ENCODE results near the gene EXTL2. TPM values are rescaled to one million over a fixed set of nuclear protein-coding genes. Genes with fewer than 3 reads are reported as not detected.

EXTL2 gene
- polyA plus RNA-seq, 2 of the 4 experiments (the other 2 are of a cell fraction), result 9.4 to 22.4 TPM

- Histone ChIP-seq H3K4me3 (no peak overlapping the region), H3K4me1 (no peaks in the 10 kb centered on the region), H3K27ac (no peak overlapping the region), H3K9me3 (no peaks in the 10 kb centered on the region), H3K4me2 (no peak overlapping the region)
- no peak for DNase-seq (ENCODE audit: low read depth in 1 of 2, low spot score in 1 of 2)
- POLR2A ChIA-PET, result no interaction called here
- WGBS (ENCODE audit: missing lambda C conversion rate), result 70% methylated on average over 5 of the region's 5 CpGs
- FAIRE-seq, result no peak
- no peak for TF ChIP-seq HMGXB4 (CRISPR knock-in tag; IDR thresholded peaks at IDR 0.05; ENCODE audit: borderline replicate concordance)
- TF ChIP-seq RARB (CRISPR knock-in tag; IDR thresholded peaks at IDR 0.05), result no peak
- no peak for TF ChIP-seq CBX2 (IDR thresholded peaks at IDR 0.05; ENCODE audit: borderline replicate concordance, low read depth)
- no peak for TF ChIP-seq TP53 (CRISPR knock-in tag; IDR thresholded peaks at IDR 0.05)
- TF ChIP-seq, protein P1, sequence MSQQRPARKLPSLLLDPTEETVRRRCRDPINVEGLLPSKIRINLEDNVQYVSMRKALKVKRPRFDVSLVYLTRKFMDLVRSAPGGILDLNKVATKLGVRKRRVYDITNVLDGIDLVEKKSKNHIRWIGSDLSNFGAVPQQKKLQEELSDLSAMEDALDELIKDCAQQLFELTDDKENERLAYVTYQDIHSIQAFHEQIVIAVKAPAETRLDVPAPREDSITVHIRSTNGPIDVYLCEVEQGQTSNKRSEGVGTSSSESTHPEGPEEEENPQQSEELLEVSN (IDR thresholded peaks at IDR 0.05; ENCODE audit: borderline replicate concordance, low read depth), result no peak
- TF ChIP-seq PHF8 (IDR thresholded peaks at IDR 0.05; ENCODE audit: borderline replicate concordance, low read depth), result no peak
- TF ChIP-seq HOXB5 (CRISPR knock-in tag; IDR thresholded peaks at IDR 0.05), result no peak
- no peak for TF ChIP-seq RFX5 (IDR thresholded peaks at IDR 0.05)
- TF ChIP-seq EHMT2 (IDR thresholded peaks at IDR 0.05; ENCODE audit: low read depth), result no peak
- TF ChIP-seq RCOR1 (IDR thresholded peaks at IDR 0.05; ENCODE audit: low read depth, low read length), result no peak
- TF ChIP-seq JUN (IDR thresholded peaks at IDR 0.05), result no peak
- TF ChIP-seq RNF2 (IDR thresholded peaks at IDR 0.05; ENCODE audit: borderline replicate concordance, low read depth), result no peak
- TF ChIP-seq KDM1A (IDR thresholded peaks at IDR 0.05; ENCODE audit: low read depth), result no peak
- TF ChIP-seq JUNB (IDR thresholded peaks at IDR 0.05), result no peak
- TF ChIP-seq ZFP36 (IDR thresholded peaks at IDR 0.05; ENCODE audit: borderline replicate concordance, partially characterized antibody), result no peak
- no peak for TF ChIP-seq GATA3 (IDR thresholded peaks at IDR 0.05; ENCODE audit: borderline replicate concordance)
- no peak for TF ChIP-seq CTCF (IDR thresholded peaks at IDR 0.05)
- no peak for TF ChIP-seq NR3C1 (IDR thresholded peaks at IDR 0.05)
- no peak for TF ChIP-seq HDAC2 (IDR thresholded peaks at IDR 0.05)
- no peak for ATAC-seq
- CTCF ChIA-PET, result no interaction called here
These were observed 42.9 kb downstream of the EXTL2 start for GRCh38 chr1:100851726-100852125.

- Histone ChIP-seq H3K27ac (no peak overlapping the region), H3K4me1 (no peaks in the 10 kb centered on the region), H3K4me3 (no peak overlapping the region), H3K4me2 (no peak overlapping the region), H3K9me3 (no peaks in the 10 kb centered on the region)
- CTCF ChIA-PET, result interaction anchor here (0.9 kb wide), 1 partner anchor 19 kb away, joined by 3 read pairs; no protein-coding TSS in a partner anchor
- TF ChIP-seq JUNB (IDR thresholded peaks at IDR 0.05) (no peak), PBX3 (IDR thresholded peaks at IDR 0.05) (no peak), RARB (CRISPR knock-in tag; IDR thresholded peaks at IDR 0.05) (no peak), CHD4 (IDR thresholded peaks at IDR 0.05; ENCODE audit: borderline replicate concordance) (no peak), CBX8 (IDR thresholded peaks at IDR 0.05) (no peak), CBX2 (IDR thresholded peaks at IDR 0.05; ENCODE audit: borderline replicate concordance, low read depth) (no peak), USF2 (IDR thresholded peaks at IDR 0.05) (no peak), ESRRA (IDR thresholded peaks at IDR 0.05; ENCODE audit: borderline replicate concordance, low read length) (no peak), EP300 (IDR thresholded peaks at IDR 0.05) (no peak), NR3C1 (IDR thresholded peaks at IDR 0.05) (no peak), SREBF2 (IDR thresholded peaks at IDR 0.05) (no peak), HES2 (IDR thresholded peaks at IDR 0.05) (no peak), MAFK (IDR thresholded peaks at IDR 0.05; ENCODE audit: partially characterized antibody) (no peak), MYC (IDR thresholded peaks at IDR 0.05; ENCODE audit: borderline replicate concordance, low read length) (no peak), HEYL (CRISPR knock-in tag; IDR thresholded peaks at IDR 0.05) (no peak), EHF (CRISPR knock-in tag; IDR thresholded peaks at IDR 0.05) (no peak), GATA3 (IDR thresholded peaks at IDR 0.05; ENCODE audit: borderline replicate concordance) (no peak), RAD21 (conservative IDR thresholded peaks at IDR 0.05 in 1 of 2, IDR thresholded peaks at IDR 0.05 in 1 of 2) (no peak)
- TF ChIP-seq, protein P2, sequence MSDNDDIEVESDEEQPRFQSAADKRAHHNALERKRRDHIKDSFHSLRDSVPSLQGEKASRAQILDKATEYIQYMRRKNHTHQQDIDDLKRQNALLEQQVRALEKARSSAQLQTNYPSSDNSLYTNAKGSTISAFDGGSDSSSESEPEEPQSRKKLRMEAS (IDR thresholded peaks at IDR 0.05), result no peak
- FAIRE-seq, result no peak
- POLR2A ChIA-PET, result no interaction called here
- ATAC-seq, result no peak
- WGBS (ENCODE audit: missing lambda C conversion rate), result 15% methylated on average over 2 of the region's 2 CpGs
- DNase-seq (ENCODE audit: low read depth in 1 of 2, low spot score in 1 of 2), result no peak
These were observed 47.1 kb downstream of the EXTL2 start for GRCh38 chr1:100847361-100848082.
